Superior temporal gyrus (tissue), 1 donor: ENCODE measurements around the gene CDC42BPB.
A peak's percentile ranks its signal among the peaks of the same experiment; 100 is the strongest.

Experiments
- DNase-seq: peaks from one replicate; pipeline ENCODE4 v3.0.0-alpha.2; 2016; ENCODE audit errors: extremely low spot score

CDC42BPB gene

GRCh38 chr14:103095210-103095778, 37.9 kb upstream of the CDC42BPB start:
- DNase-seq: no peak

GRCh38 chr14:103094406-103095209, 37.3 kb upstream of the CDC42BPB start, which contains the start of gene EXOC3L4:
Gene EXOC3L4, plus strand, starts transcription at chr14:103094725. Its CDS starts 5,495 bp downstream, at chr14:103100220.
- DNase-seq: no peak

- DNase-seq: no peak
Observed at GRCh38 chr14:103093856-103094405, 36.6 kb upstream of the CDC42BPB start.

- no peak for DNase-seq
Observed at GRCh38 chr14:103091883-103092222, 34.5 kb upstream of the CDC42BPB start.

- no peak for DNase-seq
Observed at GRCh38 chr14:103091041-103091882, 33.9 kb upstream of the CDC42BPB start.

GRCh38 chr14:103090481-103091020, 33.2 kb upstream of the CDC42BPB start:
- no peak for DNase-seq

- no peak for DNase-seq
Observed at GRCh38 chr14:103089386-103090335, 32.3 kb upstream of the CDC42BPB start.

- DNase-seq: no peak
Observed at GRCh38 chr14:103088921-103089320, 31.6 kb upstream of the CDC42BPB start.

DNA sequence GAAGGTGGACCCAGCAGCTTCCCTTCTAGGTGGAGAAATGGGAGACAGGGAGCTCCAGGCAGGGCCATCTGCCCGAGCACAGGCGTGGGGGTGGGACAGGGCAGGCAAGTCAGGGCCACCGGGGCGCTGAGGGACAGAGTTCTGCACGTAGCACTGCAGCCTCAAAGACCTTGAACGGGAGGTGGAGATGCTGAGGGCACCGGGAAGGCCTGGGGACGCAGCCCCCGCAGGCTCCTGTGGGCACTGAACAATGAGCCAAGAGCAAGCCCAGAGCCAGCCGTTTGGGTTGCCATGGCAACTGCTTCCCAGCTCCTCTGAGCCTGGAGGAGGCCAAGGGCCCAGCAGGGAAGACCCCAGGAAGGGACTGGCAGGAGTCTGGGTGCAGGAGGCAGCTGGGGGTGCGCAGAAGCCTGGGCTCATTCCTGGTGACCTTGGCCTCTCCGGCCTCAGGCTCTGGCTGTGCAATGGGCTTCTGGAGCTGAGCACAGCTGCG, 30.0 kb upstream of the CDC42BPB start:
- no peak for DNase-seq

- DNase-seq: no peak
Observed at GRCh38 chr14:103086771-103087342, 29.5 kb upstream of the CDC42BPB start.

- no peak for DNase-seq
Observed at GRCh38 chr14:103085106-103086091, 28.1 kb upstream of the CDC42BPB start.

DNA sequence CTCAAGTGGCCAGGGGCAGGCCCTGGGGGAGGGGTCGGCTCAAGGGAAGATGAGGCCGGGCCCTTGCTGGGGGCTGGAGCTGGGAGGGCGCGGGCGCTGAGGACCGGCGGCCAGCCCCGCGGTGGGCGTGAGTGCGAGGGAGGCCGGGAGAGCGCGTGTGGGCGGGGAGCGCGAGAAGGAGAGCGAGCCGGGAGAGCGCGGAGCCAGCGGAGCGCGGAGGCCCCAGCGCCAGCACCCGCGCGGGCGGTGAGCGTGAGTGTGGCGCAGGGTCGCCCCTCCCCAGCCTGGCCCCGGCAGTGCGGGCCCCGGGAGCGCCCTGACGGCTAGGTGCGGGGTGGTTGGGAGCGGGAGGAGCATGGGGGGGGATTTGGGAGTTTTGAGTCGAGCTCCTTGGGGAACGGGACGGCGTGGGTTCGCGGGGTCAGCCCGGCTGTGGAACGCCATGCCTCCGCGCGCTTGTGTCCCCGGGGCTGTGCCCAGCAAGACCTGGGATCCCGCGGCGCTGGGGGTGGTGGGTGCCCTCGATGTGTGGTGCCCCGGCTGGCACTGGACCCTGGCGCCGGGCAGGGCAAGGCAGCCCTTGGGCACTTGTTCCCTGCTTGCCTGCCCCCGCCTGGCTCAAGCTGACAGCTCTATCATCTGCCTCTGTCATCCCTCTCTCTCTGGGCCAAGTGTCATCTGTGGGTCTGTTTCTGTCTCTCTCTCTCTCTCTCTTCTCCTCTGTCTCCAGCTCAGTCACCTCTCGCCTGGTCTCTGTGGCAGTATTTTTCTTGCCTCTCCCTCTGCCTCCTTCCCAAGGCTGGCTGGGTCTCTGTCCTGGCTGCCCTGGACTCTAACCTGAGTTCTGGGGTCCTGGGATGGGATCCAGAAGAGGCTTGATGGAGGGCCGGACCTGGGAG, 26.9 kb upstream of the CDC42BPB start, which contains the start of gene LBHD2:
Gene LBHD2 (plus strand): TSS at position 190 of the 899 bp plus-strand sequence. CDS start 1,803 bp downstream, outside the sequence.
- DNase-seq: no peak

DNA sequence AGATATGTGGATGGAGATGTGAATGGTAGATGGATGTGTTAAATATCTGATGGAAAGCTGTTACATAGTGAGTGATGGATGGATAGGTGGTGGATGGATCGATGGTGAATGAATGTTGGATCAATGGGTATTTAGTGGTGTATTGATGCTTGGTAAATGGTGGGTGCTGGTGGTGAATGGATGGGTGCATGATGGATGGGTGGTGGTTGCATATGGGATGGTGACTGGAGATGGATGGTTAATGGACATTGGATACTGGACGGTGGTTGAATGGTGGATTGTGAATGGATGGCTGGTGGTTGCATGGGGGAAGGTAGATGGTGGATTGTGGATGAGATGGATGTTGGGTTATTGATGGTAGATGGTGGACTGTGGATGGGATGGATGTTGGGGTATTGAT, 24.6 kb upstream of the CDC42BPB start:
- no peak for DNase-seq

GRCh38 chr14:103078860-103079587, 21.7 kb upstream of the CDC42BPB start:
- DNase-seq: no peak

GRCh38 chr14:103078420-103078749, 21.0 kb upstream of the CDC42BPB start:
- peak; percentile 83 for DNase-seq

GRCh38 chr14:103074729-103075367, 17.5 kb upstream of the CDC42BPB start:
- DNase-seq: no peak
